GM19397 (cell line): ENCODE data around the gene KLRC2.
"Not testable (repeated sequence)": the region's sequence is repeated elsewhere in the genome, so short reads cannot be mapped to it uniquely, and the experiment has no call there.

Source experiments
- ATAC-seq: cut with Tn5 transposase; IDR thresholded peaks from one replicate; pipeline ENCODE4 v1.9.1; 2021; ENCODE audit warnings: mild to moderate bottlenecking, moderate library complexity; ENCODE audit not compliant: unreplicated experiment

KLRC2 gene

GRCh38 chr12:10435816-10436215, at the start of gene KLRC2:
Gene KLRC2, minus strand, starts transcription at chr12:10436010. Its CDS starts 24 bp downstream, at chr12:10435986.
- not testable (repeated sequence) for ATAC-seq

- not testable (repeated sequence) for ATAC-seq
Observed at GRCh38 chr12:10481901-10482300, 46.1 kb upstream of the KLRC2 start.

GRCh38 chr12:10472808-10473207, 37.0 kb upstream of the KLRC2 start:
- not testable (repeated sequence) for ATAC-seq

GRCh38 chr12:10469701-10470100, 33.9 kb upstream of the KLRC2 start:
- no peak for ATAC-seq

GRCh38 chr12:10466311-10466710, 30.5 kb upstream of the KLRC2 start:
- no peak for ATAC-seq

- ATAC-seq, result no peak
Observed at GRCh38 chr12:10457760-10458159, 21.9 kb upstream of the KLRC2 start.

- ATAC-seq, result no peak
Observed at GRCh38 chr12:10456856-10457255, 21.0 kb upstream of the KLRC2 start.

- ATAC-seq, result no peak
Observed at GRCh38 chr12:10455766-10456165, 20.0 kb upstream of the KLRC2 start.

GRCh38 chr12:10454531-10454930, 18.7 kb upstream of the KLRC2 start:
- no peak for ATAC-seq

- ATAC-seq, result no peak
Observed at GRCh38 chr12:10453156-10453555, 17.3 kb upstream of the KLRC2 start, which contains the start of gene KLRC1. Gene KLRC1, minus strand, starts transcription at chr12:10453377. Its CDS starts 2,221 bp downstream, at chr12:10451156.

- no peak for ATAC-seq
Observed at GRCh38 chr12:10448236-10448635, 12.4 kb upstream of the KLRC2 start.

- ATAC-seq, result not testable (repeated sequence)
Observed at GRCh38 chr12:10446052-10446451, 10.2 kb upstream of the KLRC2 start.

- ATAC-seq, result not testable (repeated sequence)
Observed at GRCh38 chr12:10441144-10441543, 5.3 kb upstream of the KLRC2 start.

GRCh38 chr12:10439608-10440274, 3.9 kb upstream of the KLRC2 start:
- not testable (repeated sequence) for ATAC-seq

GRCh38 chr12:10437601-10438000, 1.8 kb upstream of the KLRC2 start:
- not testable (repeated sequence) for ATAC-seq

- ATAC-seq, result not testable (repeated sequence)
Observed at GRCh38 chr12:10430623-10431022, 5.2 kb downstream of the KLRC2 start.

GRCh38 chr12:10425938-10426337, 9.9 kb downstream of the KLRC2 start:
- ATAC-seq, result not testable (repeated sequence)

- ATAC-seq, result not testable (repeated sequence)
Observed at GRCh38 chr12:10424260-10424899, 11.4 kb downstream of the KLRC2 start.

GRCh38 chr12:10422159-10422558, 13.7 kb downstream of the KLRC2 start:
- not testable (repeated sequence) for ATAC-seq

GRCh38 chr12:10420334-10420733, 15.5 kb downstream of the KLRC2 start, which contains the start of gene KLRC3:
Gene KLRC3, minus strand, starts transcription at chr12:10420595. Its CDS starts 45 bp downstream, at chr12:10420550.
- ATAC-seq, result not testable (repeated sequence)

GRCh38 chr12:10409392-10409791, 26.4 kb downstream of the KLRC2 start, which contains the start of gene KLRC4:
Gene KLRC4, minus strand, starts transcription at chr12:10409757. Its CDS starts 182 bp downstream, at chr12:10409575.
- no peak for ATAC-seq

GRCh38 chr12:10408842-10409241, 27.0 kb downstream of the KLRC2 start:
- ATAC-seq, result no peak
